DMS153 treated with DMSO at 0.1 percent for 48 hours (cell line): Measurements from ENCODE around the gene RABL3.
"Not testable (repeated sequence)": the region's sequence is repeated elsewhere in the genome, so short reads cannot be mapped to it uniquely, and the experiment has no call there.

Source experiments
- DNase-seq: peaks from one replicate; lab custom pipeline; 2025; ENCODE audit not compliant: unreplicated experiment; lab: John Stamatoyannopoulos, UW

RABL3 gene

GRCh38 chr3:120742198-120742848 is at the start of gene RABL3, which contains the start of gene GTF2E1:
TSS of gene RABL3 (minus strand) at chr3:120742516. CDS start at chr3:120742507, 9 bp downstream.
TSS of gene GTF2E1 (plus strand) at chr3:120742744. CDS start at chr3:120750553, 7,809 bp downstream.
- peak; percentile 97 for DNase-seq

GRCh38 chr3:120791913-120792312 is 49.6 kb upstream of the RABL3 start:
- DNase-seq, result no peak

GRCh38 chr3:120791010-120791409 is 48.7 kb upstream of the RABL3 start:
- DNase-seq, result no peak

GRCh38 chr3:120785832-120786231 is 43.5 kb upstream of the RABL3 start:
- not testable (repeated sequence) for DNase-seq

GRCh38 chr3:120780977-120781376 is 38.7 kb upstream of the RABL3 start:
- no peak for DNase-seq

GRCh38 chr3:120778776-120779175 is 36.5 kb upstream of the RABL3 start:
- DNase-seq, result no peak

- DNase-seq, result no peak
These were observed 33.1 kb upstream of the RABL3 start for GRCh38 chr3:120775411-120775810.

- no peak for DNase-seq
These were observed 31.6 kb upstream of the RABL3 start for GRCh38 chr3:120773932-120774331.

- no peak for DNase-seq
These were observed 29.8 kb upstream of the RABL3 start for GRCh38 chr3:120772081-120772480.

GRCh38 chr3:120770891-120771290 is 28.6 kb upstream of the RABL3 start:
- no peak for DNase-seq

- no peak for DNase-seq
These were observed 27.1 kb upstream of the RABL3 start for GRCh38 chr3:120769436-120769835.

GRCh38 chr3:120767106-120767505 is 24.8 kb upstream of the RABL3 start:
- DNase-seq, result peak; percentile 35

- no peak for DNase-seq
These were observed 24.3 kb upstream of the RABL3 start for GRCh38 chr3:120766576-120766975.

GRCh38 chr3:120765830-120766493 is 23.6 kb upstream of the RABL3 start:
- DNase-seq, result no peak

- DNase-seq, result no peak
These were observed 21.9 kb upstream of the RABL3 start for GRCh38 chr3:120764206-120764605.

- no peak for DNase-seq
These were observed 21.3 kb upstream of the RABL3 start for GRCh38 chr3:120763601-120764000.

- no peak for DNase-seq
These were observed 20.3 kb upstream of the RABL3 start for GRCh38 chr3:120762615-120763014.

- not testable (repeated sequence) for DNase-seq
These were observed 16.2 kb upstream of the RABL3 start for GRCh38 chr3:120758551-120758950.

- DNase-seq, result no peak
These were observed 13.7 kb upstream of the RABL3 start for GRCh38 chr3:120756061-120756460.

- DNase-seq, result no peak
These were observed 11.5 kb upstream of the RABL3 start for GRCh38 chr3:120753810-120754209.

GRCh38 chr3:120752865-120753264 is 10.5 kb upstream of the RABL3 start:
- DNase-seq, result no peak

- DNase-seq, result no peak
These were observed 9.9 kb upstream of the RABL3 start for GRCh38 chr3:120752230-120752629.

- no peak for DNase-seq
These were observed 7.5 kb upstream of the RABL3 start for GRCh38 chr3:120749843-120750242.
